IMR-90 (cell line): ENCODE measurements around the gene LRIT1. TPM values are rescaled to one million over a fixed set of nuclear protein-coding genes. Genes with fewer than 3 reads are reported as not detected.

Experiments
- ATAC-seq: fragments of 200-7000 bp; cut with Tn5 transposase; 2 replicates; pipeline ENCODE4 v1.9.1; 2020; ENCODE audit warnings: low read depth, mild to moderate bottlenecking, moderate library complexity
- BruUV-seq: library from RNA; stranded (reverse); fragments of 400-500 nt; replicated peaks from 2 replicates; lab custom pipeline; 2021; lab: Mats Ljungman, UMichigan
- CTCF ChIA-PET: fragments of 300-600 bp; formaldehyde crosslinking; extraction: SDS; loops from one replicate; lab custom pipeline; 2021; ENCODE audit warnings: antibody characterized with exemption; lab: Yijun Ruan, JAX
- POLR2A ChIA-PET: fragments of 300-600 bp; sonication (Branson Sonifier 250); formaldehyde crosslinking; loops from one replicate; lab custom pipeline; 2022; ENCODE audit warnings: antibody characterized with exemption; ENCODE audit not compliant: unreplicated experiment; lab: Charles Lee
- DNase-seq: peaks from one replicate; pipeline ENCODE4 v3.0.0; 2013
- H2AFZ ChIP-seq: replicated peaks from 2 replicates; pipeline ENCODE3; 2013; ENCODE audit warnings: low read length, mild to moderate bottlenecking; ENCODE audit not compliant: poor library complexity
- H2AK5ac ChIP-seq: 2 replicates; pipeline ENCODE4 v1.6.1; 2013; ENCODE audit warnings: low read depth, low read length, inconsistent platforms
- H2AK9ac ChIP-seq: replicated peaks from 2 replicates; pipeline ENCODE3; 2013; ENCODE audit warnings: mild to moderate bottlenecking, low read depth, low read length, moderate library complexity; ENCODE audit not compliant: poor library complexity
- H2BK120ac ChIP-seq: 2 replicates; pipeline ENCODE4 v1.6.1; 2013; ENCODE audit warnings: low read depth, low read length, inconsistent platforms
- H2BK15ac ChIP-seq: 3 replicates; pipeline ENCODE4 v1.6.1; 2013; ENCODE audit warnings: low read depth, low read length, inconsistent platforms
- H2BK20ac ChIP-seq: 2 replicates; pipeline ENCODE4 v1.6.1; 2013; ENCODE audit warnings: low read depth, mild to moderate bottlenecking, inconsistent platforms, low read length, moderate library complexity
- H2BK5ac ChIP-seq: 2 replicates; pipeline ENCODE4 v1.6.1; 2013; ENCODE audit warnings: mild to moderate bottlenecking, low read depth, low read length, inconsistent platforms; ENCODE audit not compliant: poor library complexity, severe bottlenecking
- H3K14ac ChIP-seq: replicated peaks from 2 replicates; pipeline ENCODE4 v1.6.1; 2013; ENCODE audit warnings: low read depth, low read length, inconsistent platforms
- H3K18ac ChIP-seq: 2 replicates; pipeline ENCODE4 v1.6.1; 2013; ENCODE audit warnings: low read depth, low read length, control low read depth
- H3K23ac ChIP-seq: 2 replicates; pipeline ENCODE4 v1.6.1; 2013; ENCODE audit warnings: low read depth, low read length, inconsistent platforms
- H3K27ac ChIP-seq: 2 replicates; pipeline ENCODE4 v1.5.1; 2013; ENCODE audit warnings: mild to moderate bottlenecking, control low read depth, low read length; ENCODE audit not compliant: insufficient read depth
- H3K27me3 ChIP-seq: 2 replicates; pipeline ENCODE4 v1.6.1; 2013; ENCODE audit warnings: low read length; ENCODE audit not compliant: control insufficient read depth, insufficient read depth
- H3K36me3 ChIP-seq: 2 replicates; pipeline ENCODE4 v1.6.1; 2013; ENCODE audit warnings: low read length, mixed read lengths; ENCODE audit not compliant: control insufficient read depth, insufficient read depth
- H3K4ac ChIP-seq: 2 replicates; pipeline ENCODE4 v1.6.1; 2013; ENCODE audit warnings: low read depth, low read length, inconsistent platforms
- H3K4me1 ChIP-seq: 2 replicates; pipeline ENCODE4 v1.6.1; 2013; ENCODE audit warnings: low read length, mixed read lengths; ENCODE audit not compliant: control insufficient read depth, insufficient read depth
- H3K4me2 ChIP-seq: 2 replicates; pipeline ENCODE4 v1.6.1; 2013; ENCODE audit warnings: low read depth, mild to moderate bottlenecking, control low read depth, low read length, moderate library complexity
- H3K4me3 ChIP-seq: 2 replicates; pipeline ENCODE4 v1.5.1; 2013; ENCODE audit warnings: low read depth, mild to moderate bottlenecking, control low read depth, low read length, moderate library complexity; ENCODE audit not compliant: insufficient read depth
- H3K56ac ChIP-seq: 2 replicates; pipeline ENCODE4 v1.6.1; 2013; ENCODE audit warnings: low read length, inconsistent platforms; ENCODE audit not compliant: insufficient read depth; ENCODE audit errors: extremely low read depth
- H3K79me1 ChIP-seq, 2 experiments: 2 replicates each; pipeline ENCODE4 v1.6.1; 2013; ENCODE audit warnings: low read length in 2 of 2, inconsistent platforms in 1 of 2, low read depth in 1 of 2
- H3K9ac ChIP-seq: 2 replicates; pipeline ENCODE4 v1.6.1; 2013; ENCODE audit warnings: low read depth, low read length, control low read depth
- H3K9me1 ChIP-seq: 2 replicates; pipeline ENCODE4 v1.6.1; 2013; ENCODE audit warnings: low read length, inconsistent platforms; ENCODE audit not compliant: insufficient read depth
- H3K9me3 ChIP-seq: 2 replicates; pipeline ENCODE4 v1.6.1; 2013; ENCODE audit warnings: low read length; ENCODE audit not compliant: control insufficient read depth, insufficient read depth
- H4K20me1 ChIP-seq: 2 replicates; pipeline ENCODE4 v1.6.1; 2013; ENCODE audit warnings: low read length, inconsistent platforms; ENCODE audit not compliant: insufficient read depth
- H4K5ac ChIP-seq: 2 replicates; pipeline ENCODE4 v1.6.1; 2013; ENCODE audit warnings: mild to moderate bottlenecking, low read depth, low read length, control low read depth
- H4K8ac ChIP-seq, 2 experiments: 2 replicates each; pipeline ENCODE4 v1.6.1; 2013; ENCODE audit warnings: low read depth in 2 of 2, low read length in 2 of 2, control low read depth in 1 of 2, inconsistent platforms in 1 of 2
- H4K91ac ChIP-seq: 2 replicates; pipeline ENCODE4 v1.6.1; 2013; ENCODE audit warnings: low read depth, low read length, inconsistent platforms; ENCODE audit not compliant: insufficient read depth
- CEBPB ChIP-seq: IDR thresholded peaks from 2 replicates; pipeline ENCODE4 v1.6.1; 2012; ENCODE audit warnings: low read depth, low read length, improper control_type of control experiment
- WGBS, 2 experiments: methylation state at CpG; one replicate each; pipeline versions ENCODE4 v1.1.5 to v1.1.7; 2013; ENCODE audit warnings: missing lambda C conversion rate in 2 of 2; ENCODE audit not compliant: insufficient read length in 1 of 2; ENCODE audit errors: extremely low coverage in 2 of 2; 5-methylcytosine and 5-hydroxymethylcytosine counted together
- dilution Hi-C: fragments of 300-500 bp; cut with HindIII; formaldehyde crosslinking; loops from one replicate; pipeline ENCODE4 v1.14.3; 2018; ENCODE audit warnings: low sequenced_read_pairs; ENCODE audit not compliant: unreplicated experiment
- in situ Hi-C: fragments of 300-500 bp; cut with MboI; formaldehyde crosslinking; loops from 3 replicates; pipeline ENCODE4 v1.14.3; 2019; ENCODE audit warnings: low sequenced_read_pairs, inconsistent platforms, mixed read lengths
- intact Hi-C: fragments of 100-400 bp; cut with micrococcal nuclease; formaldehyde crosslinking; loops from 2 replicates; pipeline ENCODE4 v1.10.0; 2022
- polyA plus RNA-seq, 3 experiments: library from polyadenylated mRNA; depleted of rRNA; stranded (reverse); fragments of >200 nt; gene quantifications; 2 replicates each; pipeline ENCODE4 v1.2.3, GENCODE V29; 2012; ENCODE audit warnings: low replicate concordance in 1 of 3
- total RNA-seq: library from RNA; depleted of rRNA; stranded (reverse); fragments of >200 nt; gene quantifications from 2 replicates; pipeline ENCODE4 v1.2.3, GENCODE V29; 2012

The LRIT1 gene
- total and polyA plus RNA-seq, 2 of the 4 experiments (the other 2 are of a cell fraction): not detected

DNA sequence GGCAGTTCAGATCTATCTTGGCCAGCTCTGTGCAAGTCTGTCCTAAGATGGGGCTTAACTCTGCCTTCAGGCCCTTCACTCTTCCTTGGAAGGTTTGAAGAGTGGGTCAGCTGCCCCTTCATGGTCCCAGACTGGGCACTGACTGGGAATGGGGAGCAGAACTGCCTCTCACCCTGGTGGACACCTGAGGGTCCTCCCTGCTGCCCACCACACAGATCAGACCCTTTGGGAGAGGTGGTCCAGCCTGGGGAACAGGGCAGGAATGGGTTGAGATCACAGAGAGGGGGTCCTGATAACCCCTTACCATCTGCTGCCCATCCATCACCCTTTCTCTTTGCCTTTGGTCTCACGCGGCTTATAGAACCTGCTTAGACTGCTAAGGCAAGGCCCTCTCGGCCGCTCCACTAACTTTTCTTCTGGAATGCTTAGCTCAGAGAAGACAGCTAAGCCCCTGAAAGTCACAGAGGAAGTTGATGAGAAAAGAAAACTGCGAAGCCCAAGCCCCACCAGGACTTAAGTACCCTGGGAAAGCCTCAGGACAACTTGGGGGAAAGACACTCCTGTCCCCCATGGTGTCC, 47.4 kb downstream of the LRIT1 start:
- H3K9me3 ChIP-seq: no peaks in the 10 kb centered on the region
- peaks cover 52% of the 10 kb centered on the region for H3K27me3 ChIP-seq
- in situ Hi-C loops: no loop called here
- H2AK9ac ChIP-seq: no peak overlapping the region
- peak overlapping the region; percentile 58 for H2AFZ ChIP-seq
- H3K4me1 ChIP-seq: peaks cover 2% of the 10 kb centered on the region; the same call in 1 of the 2 replicates
- H2BK20ac ChIP-seq: no peak overlapping the region
- TF ChIP-seq CEBPB: no peak
- intact Hi-C loops: no loop called here
- no peak overlapping the region for H3K4me2 ChIP-seq
- H4K20me1 ChIP-seq: no peaks in the 10 kb centered on the region
- no peak overlapping the region for H3K4me3 ChIP-seq
- WGBS, 2 experiments: no CpG with 5 or more reads among the region's 5 CpGs
- DNase-seq: no peak
- no peaks in the 10 kb centered on the region for H3K36me3 ChIP-seq
- ChIA-PET CTCF (no interaction called here), POLR2A (no interaction called here)
- H3K79me1 ChIP-seq: no peaks in the 10 kb centered on the region
- dilution Hi-C loops: no loop called here
- H2BK120ac ChIP-seq: no peak overlapping the region
- no peak overlapping the region for H3K14ac ChIP-seq
- no peak overlapping the region for H4K5ac ChIP-seq
- H3K56ac ChIP-seq: no peak overlapping the region
- no peak overlapping the region for H4K91ac ChIP-seq
- H3K23ac ChIP-seq: no peak overlapping the region
- H3K9ac ChIP-seq: no peak overlapping the region
- H4K8ac ChIP-seq: no peak overlapping the region
- H3K27ac ChIP-seq: no peak overlapping the region
- no peak overlapping the region for H2AK5ac ChIP-seq
- H2BK5ac ChIP-seq: no peak overlapping the region
- no TSS peak for BruUV-seq
- no peak overlapping the region for H2BK15ac ChIP-seq
- no peak overlapping the region for H3K4ac ChIP-seq
- H3K18ac ChIP-seq: no peak overlapping the region
- H3K9me1 ChIP-seq: no peaks in the 10 kb centered on the region
- ATAC-seq: no peak; the same call in 1 of the 2 replicates
